Measurements from ENCODE around the gene KCNMA1. TPM values are rescaled to one million over a fixed set of nuclear protein-coding genes. Genes with fewer than 3 reads are reported as not detected.

KCNMA1 gene
- total RNA-seq, 1 experiment from 2014 or later, result 1.8 TPM

- Histone ChIP-seq H3K4me3 (no peak overlapping the region), H3K9me3 (replicated peaks) (no peaks in the 10 kb centered on the region), H3K36me3 (no peaks in the 10 kb centered on the region), H3K4me1 (replicated peaks) (no peaks in the 10 kb centered on the region), H3K27me3 (replicated peaks) (peaks cover 3% of the 10 kb centered on the region; the same call in 1 of the 2 replicates), H3K27ac (no peak overlapping the region)
- no peak for DNase-seq (ENCODE audit: low read depth in 1 of 2, low spot score in 2 of 2)
Observed at GRCh38 chr10:77071956-77072355, 565.7 kb downstream of the KCNMA1 start.

GRCh38 chr10:77071001-77071511 lies 566.6 kb downstream of the KCNMA1 start:
- DNase-seq (ENCODE audit: low read depth in 1 of 2, low spot score in 2 of 2), result no peak
- Histone ChIP-seq H3K4me1 (replicated peaks) (no peaks in the 10 kb centered on the region), H3K36me3 (no peaks in the 10 kb centered on the region), H3K27me3 (replicated peaks) (peaks cover 3% of the 10 kb centered on the region; the same call in 1 of the 2 replicates), H3K4me3 (no peak overlapping the region), H3K27ac (no peak overlapping the region), H3K9me3 (replicated peaks) (no peaks in the 10 kb centered on the region)

- no peaks in the 10 kb centered on the region for H3K9me3 ChIP-seq (replicated peaks)
- H3K4me3 ChIP-seq, result no peak overlapping the region
- no peak overlapping the region for H3K27ac ChIP-seq
- no peak for DNase-seq (ENCODE audit: low read depth in 1 of 2, low spot score in 2 of 2)
- H3K4me1 ChIP-seq (replicated peaks), result no peaks in the 10 kb centered on the region
- no peaks in the 10 kb centered on the region for H3K36me3 ChIP-seq
- H3K27me3 ChIP-seq (replicated peaks), result peaks cover 3% of the 10 kb centered on the region; the same call in 1 of the 2 replicates
Observed at GRCh38 chr10:77070346-77070745, 567.3 kb downstream of the KCNMA1 start.

GRCh38 chr10:77068969-77069368 lies 568.6 kb downstream of the KCNMA1 start:
- DNase-seq (ENCODE audit: low read depth in 1 of 2, low spot score in 2 of 2), result no peak
- H3K9me3 ChIP-seq (replicated peaks), result no peaks in the 10 kb centered on the region
- no peaks in the 10 kb centered on the region for H3K4me1 ChIP-seq (replicated peaks)
- H3K36me3 ChIP-seq, result no peaks in the 10 kb centered on the region
- H3K4me3 ChIP-seq, result no peak overlapping the region
- H3K27ac ChIP-seq, result no peak overlapping the region
- peaks cover under 1% of the 10 kb centered on the region; the same call in 1 of the 2 replicates for H3K27me3 ChIP-seq (replicated peaks)

GRCh38 chr10:77068272-77068671 lies 569.3 kb downstream of the KCNMA1 start:
- no peak for DNase-seq (ENCODE audit: low read depth in 1 of 2, low spot score in 2 of 2)
- Histone ChIP-seq H3K27me3 (replicated peaks) (no peaks in the 10 kb centered on the region), H3K36me3 (no peaks in the 10 kb centered on the region), H3K27ac (no peak overlapping the region), H3K4me1 (replicated peaks) (no peaks in the 10 kb centered on the region), H3K9me3 (replicated peaks) (no peaks in the 10 kb centered on the region), H3K4me3 (no peak overlapping the region)

GRCh38 chr10:77062381-77062780 lies 575.2 kb downstream of the KCNMA1 start:
- H3K9me3 ChIP-seq (replicated peaks), result no peaks in the 10 kb centered on the region
- no peak for DNase-seq (ENCODE audit: low read depth in 1 of 2, low spot score in 2 of 2)
- H3K4me1 ChIP-seq (replicated peaks), result no peaks in the 10 kb centered on the region
- no peaks in the 10 kb centered on the region for H3K36me3 ChIP-seq
- H3K4me3 ChIP-seq, result no peak overlapping the region
- no peak overlapping the region for H3K27ac ChIP-seq
- 0 out of 2 replicates have a peak, but pooled peaks cover 3% of the 10 kb centered on the region for H3K27me3 ChIP-seq (replicated peaks)

GRCh38 chr10:77060913-77061312 lies 576.7 kb downstream of the KCNMA1 start:
- H3K27me3 ChIP-seq (replicated peaks), result 0 out of 2 replicates have a peak, but pooled peaks cover 3% of the 10 kb centered on the region
- no peak overlapping the region for H3K4me3 ChIP-seq
- H3K4me1 ChIP-seq (replicated peaks), result no peaks in the 10 kb centered on the region
- H3K27ac ChIP-seq, result no peak overlapping the region
- no peaks in the 10 kb centered on the region for H3K36me3 ChIP-seq
- no peak for DNase-seq (ENCODE audit: low read depth in 1 of 2, low spot score in 2 of 2)
- H3K9me3 ChIP-seq (replicated peaks), result no peaks in the 10 kb centered on the region

- H3K27me3 ChIP-seq (replicated peaks), result 0 out of 2 replicates have a peak, but pooled peaks cover 3% of the 10 kb centered on the region
- H3K27ac ChIP-seq, result no peak overlapping the region
- H3K9me3 ChIP-seq (replicated peaks), result no peaks in the 10 kb centered on the region
- no peak for DNase-seq (ENCODE audit: low read depth in 1 of 2, low spot score in 2 of 2)
- H3K4me1 ChIP-seq (replicated peaks), result no peaks in the 10 kb centered on the region
- no peak overlapping the region for H3K4me3 ChIP-seq
- H3K36me3 ChIP-seq, result no peaks in the 10 kb centered on the region
Observed at GRCh38 chr10:77056650-77057049, 581.0 kb downstream of the KCNMA1 start.

- DNase-seq (ENCODE audit: low read depth in 1 of 2, low spot score in 2 of 2), result no peak
- no peaks in the 10 kb centered on the region for H3K4me1 ChIP-seq (replicated peaks)
- H3K27ac ChIP-seq, result no peak overlapping the region
- H3K36me3 ChIP-seq, result no peaks in the 10 kb centered on the region
- H3K4me3 ChIP-seq, result no peak overlapping the region
- no peaks in the 10 kb centered on the region for H3K27me3 ChIP-seq (replicated peaks)
- no peaks in the 10 kb centered on the region for H3K9me3 ChIP-seq (replicated peaks)
Observed at GRCh38 chr10:77052593-77052992, 585.0 kb downstream of the KCNMA1 start.

- no peak overlapping the region for H3K27ac ChIP-seq
- no peaks in the 10 kb centered on the region for H3K27me3 ChIP-seq (replicated peaks)
- no peak for DNase-seq (ENCODE audit: low read depth in 1 of 2, low spot score in 2 of 2)
- no peak overlapping the region for H3K4me3 ChIP-seq
- H3K9me3 ChIP-seq (replicated peaks), result no peaks in the 10 kb centered on the region
- no peaks in the 10 kb centered on the region for H3K36me3 ChIP-seq
- no peaks in the 10 kb centered on the region for H3K4me1 ChIP-seq (replicated peaks)
Observed at GRCh38 chr10:77051837-77052236, 585.8 kb downstream of the KCNMA1 start.

GRCh38 chr10:77049896-77050295 lies 587.7 kb downstream of the KCNMA1 start:
- H3K36me3 ChIP-seq, result no peaks in the 10 kb centered on the region
- H3K27ac ChIP-seq, result no peak overlapping the region
- H3K27me3 ChIP-seq (replicated peaks), result no peaks in the 10 kb centered on the region
- DNase-seq (ENCODE audit: low read depth in 1 of 2, low spot score in 2 of 2), result no peak
- H3K9me3 ChIP-seq (replicated peaks), result no peaks in the 10 kb centered on the region
- H3K4me3 ChIP-seq, result no peak overlapping the region
- no peaks in the 10 kb centered on the region for H3K4me1 ChIP-seq (replicated peaks)

GRCh38 chr10:77049146-77049545 lies 588.5 kb downstream of the KCNMA1 start:
- no peak overlapping the region for H3K27ac ChIP-seq
- no peak for DNase-seq (ENCODE audit: low read depth in 1 of 2, low spot score in 2 of 2)
- H3K4me1 ChIP-seq (replicated peaks), result no peaks in the 10 kb centered on the region
- H3K4me3 ChIP-seq, result no peak overlapping the region
- no peaks in the 10 kb centered on the region for H3K27me3 ChIP-seq (replicated peaks)
- H3K36me3 ChIP-seq, result no peaks in the 10 kb centered on the region
- no peaks in the 10 kb centered on the region for H3K9me3 ChIP-seq (replicated peaks)

- Histone ChIP-seq H3K27ac (no peak overlapping the region), H3K4me1 (replicated peaks) (no peaks in the 10 kb centered on the region), H3K4me3 (no peak overlapping the region), H3K9me3 (replicated peaks) (no peaks in the 10 kb centered on the region), H3K36me3 (no peaks in the 10 kb centered on the region), H3K27me3 (replicated peaks) (0 out of 2 replicates have a peak, but pooled peaks cover 2% of the 10 kb centered on the region)
- no peak for DNase-seq (ENCODE audit: low read depth in 1 of 2, low spot score in 2 of 2)
Observed at GRCh38 chr10:77045085-77045484, 592.5 kb downstream of the KCNMA1 start.

- no peaks in the 10 kb centered on the region for H3K36me3 ChIP-seq
- H3K4me3 ChIP-seq, result no peak overlapping the region
- no peaks in the 10 kb centered on the region for H3K4me1 ChIP-seq (replicated peaks)
- DNase-seq (ENCODE audit: low read depth in 1 of 2, low spot score in 2 of 2), result no peak
- H3K9me3 ChIP-seq (replicated peaks), result no peaks in the 10 kb centered on the region
- H3K27me3 ChIP-seq (replicated peaks), result 0 out of 2 replicates have a peak, but pooled peaks cover 2% of the 10 kb centered on the region
- H3K27ac ChIP-seq, result no peak overlapping the region
Observed at GRCh38 chr10:77043420-77043763, 594.2 kb downstream of the KCNMA1 start.

Measured in SJSA1 (cell line).